GOT3 (cell line): ENCODE results near the gene MVK.

Experiments
- DNase-seq: peaks from one replicate; lab custom pipeline; 2025; ENCODE audit warnings: mixed read lengths; lab: John Stamatoyannopoulos, UW

Gene MVK

GRCh38 chr12:109608793-109609192 is 35.2 kb downstream of the MVK start:
- no peak for DNase-seq

- no peak for DNase-seq
These were observed 35.7 kb downstream of the MVK start for GRCh38 chr12:109609342-109609741.

- no peak for DNase-seq
These were observed 36.9 kb downstream of the MVK start for GRCh38 chr12:109610523-109610922.

DNA sequence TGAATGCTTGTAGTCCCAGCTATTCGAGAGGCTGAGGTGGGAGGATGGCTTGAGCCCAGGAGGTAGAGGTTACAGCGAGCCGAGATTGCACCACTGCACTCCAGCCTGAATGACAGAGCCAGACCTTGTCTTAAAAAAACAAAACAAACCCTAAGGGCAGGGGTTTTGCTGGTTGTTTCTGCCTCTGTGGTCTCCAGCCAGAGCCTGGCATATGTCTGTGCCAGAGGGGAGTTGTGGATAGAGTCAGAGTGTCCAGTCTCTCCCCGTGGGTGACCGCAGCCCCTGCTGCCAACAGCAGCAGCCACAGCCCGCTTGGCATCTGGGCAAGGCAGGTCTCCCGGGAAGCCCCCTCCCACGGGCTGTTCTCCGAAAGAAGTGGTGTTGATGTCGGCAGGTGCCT is 37.6 kb downstream of the MVK start:
- no peak for DNase-seq

GRCh38 chr12:109612003-109612402 is 38.4 kb downstream of the MVK start:
- DNase-seq = no peak

- no peak for DNase-seq
These were observed 39.4 kb downstream of the MVK start for GRCh38 chr12:109612975-109613502.

- no peak for DNase-seq
These were observed 40.3 kb downstream of the MVK start for GRCh38 chr12:109613649-109614455.

DNA sequence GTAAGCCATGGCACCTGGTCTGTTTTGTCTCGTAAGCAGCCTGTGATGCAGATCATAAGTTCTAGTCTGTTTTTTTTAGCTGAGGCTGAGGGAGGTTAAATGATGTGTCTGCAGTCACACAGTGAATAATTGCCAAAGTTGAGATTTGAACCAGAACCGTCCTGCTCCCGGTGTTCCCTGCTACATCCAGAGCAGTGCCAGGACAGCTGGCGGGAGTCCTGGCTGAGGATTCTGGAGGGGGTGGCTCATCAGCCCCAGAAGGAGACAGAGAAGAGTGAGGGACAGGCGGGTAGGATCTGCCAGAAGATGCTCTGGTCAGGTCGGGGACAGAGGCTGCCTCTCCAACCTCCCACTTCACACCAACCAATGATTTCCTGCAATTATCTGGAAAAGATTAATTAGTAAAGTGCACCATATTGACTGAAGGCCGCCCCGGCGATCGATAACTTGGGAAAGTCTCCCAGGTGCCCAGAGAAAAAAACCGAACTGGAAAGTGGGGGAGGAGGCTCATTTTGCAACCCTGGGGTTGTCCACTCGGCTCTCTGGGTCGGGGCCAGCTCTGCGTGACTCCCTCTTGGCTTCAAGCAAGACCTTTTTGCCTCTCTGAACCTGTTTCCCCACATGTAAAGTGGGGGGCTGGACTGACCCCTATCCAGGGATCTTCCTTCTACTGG is 42.1 kb downstream of the MVK start:
- no peak for DNase-seq

- DNase-seq = no peak
These were observed 43.9 kb downstream of the MVK start for GRCh38 chr12:109617491-109617890.

- DNase-seq = no peak
These were observed 44.5 kb downstream of the MVK start for GRCh38 chr12:109618082-109618481.

DNA sequence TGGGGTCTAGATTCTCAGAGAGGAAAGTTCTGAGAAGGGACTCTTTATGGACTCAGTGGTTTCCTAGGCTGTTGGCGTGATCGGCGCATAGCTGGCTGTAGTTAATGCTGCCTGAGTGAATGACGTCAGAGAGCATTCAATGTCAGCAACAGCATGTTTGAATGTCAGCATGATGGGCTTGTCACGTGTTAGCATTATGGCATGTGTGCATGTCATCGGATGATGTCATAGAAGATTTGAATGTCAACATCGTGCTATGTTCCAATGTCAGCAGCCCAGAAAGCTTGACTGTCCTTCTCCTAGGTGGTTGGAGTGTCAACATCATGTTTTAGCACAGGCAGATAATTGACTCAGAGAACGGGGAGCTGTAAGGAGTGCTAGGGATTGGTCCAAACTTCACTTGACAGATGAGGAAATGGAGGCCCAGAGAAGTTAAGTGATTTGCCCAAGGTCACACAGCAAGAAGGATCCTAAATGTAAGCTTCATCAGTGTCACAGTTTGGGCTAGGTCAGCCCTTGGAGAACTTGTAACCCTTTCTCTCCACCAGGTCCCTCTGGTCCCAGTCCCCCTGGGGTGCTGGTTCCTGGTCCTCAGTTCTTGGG is 45.5 kb downstream of the MVK start:
- DNase-seq = no peak

- DNase-seq = no peak
These were observed 47.7 kb downstream of the MVK start for GRCh38 chr12:109621211-109621694.

GRCh38 chr12:109621901-109622364 is 48.3 kb downstream of the MVK start:
- DNase-seq = no peak

GRCh38 chr12:109624467-109624866 is 50.9 kb downstream of the MVK start:
- no peak for DNase-seq

GRCh38 chr12:109625131-109625559 is 51.6 kb downstream of the MVK start:
- no peak for DNase-seq

GRCh38 chr12:109625749-109626377 is 52.3 kb downstream of the MVK start:
- no peak for DNase-seq

- DNase-seq = no peak
These were observed 53.0 kb downstream of the MVK start for GRCh38 chr12:109626378-109627115.

DNA sequence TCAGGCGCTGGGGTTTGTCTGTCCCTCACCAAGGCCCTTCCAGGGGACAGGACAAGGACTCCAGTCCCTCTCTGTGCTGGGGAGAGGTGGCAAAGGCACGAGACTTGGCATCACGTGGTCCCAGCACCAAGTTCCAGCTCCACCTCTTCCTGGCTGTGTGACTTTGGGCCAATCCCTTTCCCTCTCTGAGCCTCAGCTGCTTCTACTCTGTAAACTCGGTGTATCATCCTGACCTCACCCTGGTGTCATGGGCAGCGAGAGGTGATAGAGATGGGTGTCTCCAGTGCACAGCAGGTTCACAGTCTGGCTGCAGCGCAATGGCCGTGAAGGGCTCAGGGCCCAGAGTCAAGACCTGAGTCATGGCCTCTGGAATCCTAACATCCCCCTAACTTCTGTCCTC is 54.0 kb downstream of the MVK start:
- DNase-seq = no peak

DNA sequence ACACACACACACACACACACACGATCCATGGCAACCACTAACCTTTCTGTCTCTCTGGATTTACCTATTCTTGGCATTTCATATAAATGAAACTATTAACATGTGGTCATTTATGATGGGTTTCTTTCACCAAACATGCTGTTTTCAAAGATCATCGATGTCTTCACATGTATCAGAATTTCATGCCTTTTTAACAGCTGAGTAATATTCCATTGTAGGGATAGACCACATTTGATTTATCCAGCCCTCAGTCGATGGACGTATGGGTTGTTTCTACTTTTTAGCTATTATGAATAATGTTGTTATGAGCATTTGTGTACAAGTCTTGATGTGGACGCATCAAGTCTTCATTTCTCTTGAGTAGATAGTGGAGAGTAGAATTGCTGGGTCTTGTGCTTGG is 56.5 kb downstream of the MVK start:
- DNase-seq = no peak

- DNase-seq = no peak
These were observed 57.2 kb downstream of the MVK start for GRCh38 chr12:109630815-109631214.

GRCh38 chr12:109631302-109631701 is 57.7 kb downstream of the MVK start:
- DNase-seq = no peak
